Right lobe of liver (tissue), 6 donors: ENCODE measurements around the gene OVOL2. TPM values are rescaled to one million over a fixed set of nuclear protein-coding genes. Genes with fewer than 3 reads are reported as not detected.

Experiments used
- ATAC-seq, 4 donors: fragments of 200-7000 bp; cut with Tn5 transposase; one replicate each; pipeline ENCODE4 v1.9.1; 2020; ENCODE audit warnings: mild to moderate bottlenecking in 4 of 4, moderate library complexity in 4 of 4
- DNase-seq, 3 donors: peaks; one replicate each; pipeline ENCODE4 v3.0.0-alpha.2; 2020
- H3K27ac ChIP-seq, 3 donors: fragments of 200-600 bp; one replicate each; pipeline ENCODE4 v1.8.0; 2022
- H3K27me3 ChIP-seq, 2 donors: fragments of 200-600 bp; one replicate each; pipeline ENCODE4 v1.8.0; 2022
- H3K36me3 ChIP-seq, 4 donors: fragments of 200-600 bp; sonication (generic) in 1 of 4; one replicate each; pipeline versions ENCODE4 v1.5.1 to v1.8.0; 2017 to 2022; ENCODE audit warnings: control low read depth in 1 of 4
- H3K4me1 ChIP-seq, 4 donors: fragments of 200-600 bp; sonication (generic) in 1 of 4; one replicate each; pipeline versions ENCODE4 v1.5.1 to v1.8.0; 2017 to 2022; ENCODE audit warnings: control low read depth in 1 of 4
- H3K4me3 ChIP-seq, 3 donors: fragments of 200-600 bp; one replicate each; pipeline ENCODE4 v1.8.0; 2022
- H3K9me3 ChIP-seq, 4 donors: fragments of 200-600 bp; sonication (generic) in 1 of 4; one replicate each; pipeline versions ENCODE4 v1.5.1 to v1.8.0; 2017 to 2022; ENCODE audit warnings: control low read depth in 1 of 4
- POLR2A ChIP-seq: fragments of 450-650 bp; IDR thresholded peaks from one replicate; pipeline ENCODE4 v1.6.1; 2017; ENCODE audit warnings: antibody characterized with exemption, mild to moderate bottlenecking
- WGBS: methylation state at CpG from one replicate; pipeline ENCODE4 v1.1.6; 2018; ENCODE audit warnings: low coverage, low lambda C conversion rate; ENCODE audit not compliant: insufficient coverage; ENCODE audit errors: missing lambda C conversion rate; 5-methylcytosine and 5-hydroxymethylcytosine counted together
- intact Hi-C, 2 donors: fragments of 100-400 bp; cut with DNase I; formaldehyde crosslinking; loops; one replicate each; pipeline versions ENCODE4 v1.11.2 to v1.14.1; 2022
- total RNA-seq, 6 experiments: library from RNA; depleted of rRNA in 2 of 6; stranded (reverse); fragments of >200 nt in 2 of 6; fragmentation: NEBNext Ultra II Directional in 3 of 6; extraction: Animal tissue kit (Norgen Biotek cat#: 25700) in 3 of 6; gene quantifications; one replicate each; pipeline versions ENCODE4 v1.1.0 to v1.2.4, GENCODE V29; 2016 to 2023
- TF ChIP-seq, protein P1 (sequence below), 4 donors: fragments of 200-600 bp in 3 of 4; fragments of 450-650 bp in 1 of 4; IDR thresholded peaks; one replicate each; pipeline versions ENCODE4 v1.5.1 to v1.8.0; 2016 to 2022; ENCODE audit warnings: antibody characterized with exemption in 4 of 4, mild to moderate bottlenecking in 2 of 4
- donor health status: DM: no; HTN: yes; CAD: no.
- donor health status: DM: no; HTN: no; CAD: no.
- donor health status: DM: no; HTN: no; CAD: no.
- donor health status: DM: no; HTN: yes; CAD: no.
- donor health status: DM: no; HTN: yes; CAD: no.

The OVOL2 gene
- total RNA-seq, 6 experiments from 2014 or later, result 0.25 TPM; not detected in 5

DNA sequence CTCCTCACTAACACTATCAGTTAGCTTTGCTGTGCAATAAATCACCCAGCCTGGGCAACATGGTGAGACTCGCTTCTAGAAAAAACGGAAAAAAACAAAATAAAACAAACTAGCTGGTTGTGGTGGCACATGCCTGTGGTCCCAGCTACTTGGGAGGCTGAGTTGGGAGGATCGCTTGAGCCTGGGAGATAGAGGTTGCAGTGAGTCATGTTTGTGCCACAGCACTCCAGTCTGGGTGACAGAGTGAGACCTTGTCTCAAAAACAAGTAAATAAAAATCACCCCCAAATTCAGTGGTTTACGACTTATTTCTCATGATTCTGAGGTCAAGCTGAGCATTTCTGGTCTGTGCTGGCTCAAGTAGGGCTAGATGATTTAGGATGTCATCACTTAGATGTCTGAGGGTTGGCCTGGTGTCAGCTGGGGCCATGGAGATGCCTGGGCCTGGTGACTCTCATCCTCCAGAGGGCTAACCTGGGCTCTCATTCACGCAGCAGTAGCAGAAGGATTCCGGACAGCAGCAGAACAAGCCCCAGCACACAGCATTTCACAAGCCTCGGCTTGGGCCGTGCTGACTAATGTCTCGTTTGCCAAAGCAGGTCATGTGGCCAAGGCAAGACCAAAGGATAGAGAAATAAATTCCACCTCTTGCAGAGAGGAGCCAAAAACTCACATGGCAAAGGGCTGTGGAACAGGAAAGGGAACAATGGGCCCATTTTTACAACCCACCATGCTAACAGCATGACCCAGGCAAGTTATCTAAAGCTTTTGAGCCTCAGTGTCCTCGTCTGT is 56.4 kb downstream of the OVOL2 start:
- H3K36me3 ChIP-seq, result no peaks in the 10 kb centered on the region
- ATAC-seq, result peak; percentile 95 to 98 (median 97)
- H3K9me3 ChIP-seq, result no peaks in the 10 kb centered on the region
- H3K4me1 ChIP-seq, result peaks cover 0 to 17% (median 0%) of the 10 kb centered on the region in 4 donors
- WGBS, result 50% methylated on average over 9 of the region's 10 CpGs
- peak; percentile 69 to 86 (median 84) for DNase-seq
- intact Hi-C loops, result no loop called here
- no peak overlapping the region for H3K27ac ChIP-seq
- no peak for TF ChIP-seq POLR2A
- TF ChIP-seq, protein P1, sequence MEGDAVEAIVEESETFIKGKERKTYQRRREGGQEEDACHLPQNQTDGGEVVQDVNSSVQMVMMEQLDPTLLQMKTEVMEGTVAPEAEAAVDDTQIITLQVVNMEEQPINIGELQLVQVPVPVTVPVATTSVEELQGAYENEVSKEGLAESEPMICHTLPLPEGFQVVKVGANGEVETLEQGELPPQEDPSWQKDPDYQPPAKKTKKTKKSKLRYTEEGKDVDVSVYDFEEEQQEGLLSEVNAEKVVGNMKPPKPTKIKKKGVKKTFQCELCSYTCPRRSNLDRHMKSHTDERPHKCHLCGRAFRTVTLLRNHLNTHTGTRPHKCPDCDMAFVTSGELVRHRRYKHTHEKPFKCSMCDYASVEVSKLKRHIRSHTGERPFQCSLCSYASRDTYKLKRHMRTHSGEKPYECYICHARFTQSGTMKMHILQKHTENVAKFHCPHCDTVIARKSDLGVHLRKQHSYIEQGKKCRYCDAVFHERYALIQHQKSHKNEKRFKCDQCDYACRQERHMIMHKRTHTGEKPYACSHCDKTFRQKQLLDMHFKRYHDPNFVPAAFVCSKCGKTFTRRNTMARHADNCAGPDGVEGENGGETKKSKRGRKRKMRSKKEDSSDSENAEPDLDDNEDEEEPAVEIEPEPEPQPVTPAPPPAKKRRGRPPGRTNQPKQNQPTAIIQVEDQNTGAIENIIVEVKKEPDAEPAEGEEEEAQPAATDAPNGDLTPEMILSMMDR (IDR thresholded peaks at IDR 0.05), result peak in 1 of 4 donors; percentile 3
- H3K4me3 ChIP-seq, result no peak overlapping the region
- no peaks in the 10 kb centered on the region for H3K27me3 ChIP-seq

DNA sequence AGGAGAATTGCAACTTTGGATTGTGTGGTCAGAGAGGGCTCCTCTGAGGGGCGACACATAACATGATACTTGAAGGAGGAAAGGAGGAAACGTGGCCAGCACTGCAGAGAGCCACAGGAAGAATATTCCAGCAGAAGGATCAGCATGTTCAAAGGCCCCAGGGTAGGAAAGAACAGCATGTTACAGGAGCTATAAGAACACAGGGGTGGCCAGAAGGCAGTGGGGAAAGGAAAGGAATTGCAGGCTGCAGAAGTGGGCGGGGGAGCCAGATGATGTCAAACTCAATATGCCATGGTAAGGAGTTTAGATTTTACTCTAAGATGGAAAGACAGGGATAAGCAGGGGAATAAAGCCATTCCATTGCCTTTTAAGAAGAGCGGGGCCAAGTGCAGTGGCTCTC is 58.1 kb downstream of the OVOL2 start:
- Histone ChIP-seq H3K4me3 (no peak overlapping the region), H3K9me3 (no peaks in the 10 kb centered on the region), H3K36me3 (no peaks in the 10 kb centered on the region), H3K27ac (no peak overlapping the region), H3K4me1 (peaks cover 0 to 13% (median 0%) of the 10 kb centered on the region in 4 donors), H3K27me3 (no peaks in the 10 kb centered on the region)
- DNase-seq (no peak), ATAC-seq (no peak)
- 81% methylated on average over 4 of the region's 4 CpGs for WGBS
- no peak for TF ChIP-seq POLR2A
- TF ChIP-seq, protein P1 (IDR thresholded peaks at IDR 0.05), result no peak
- intact Hi-C loops, result no loop called here

DNA sequence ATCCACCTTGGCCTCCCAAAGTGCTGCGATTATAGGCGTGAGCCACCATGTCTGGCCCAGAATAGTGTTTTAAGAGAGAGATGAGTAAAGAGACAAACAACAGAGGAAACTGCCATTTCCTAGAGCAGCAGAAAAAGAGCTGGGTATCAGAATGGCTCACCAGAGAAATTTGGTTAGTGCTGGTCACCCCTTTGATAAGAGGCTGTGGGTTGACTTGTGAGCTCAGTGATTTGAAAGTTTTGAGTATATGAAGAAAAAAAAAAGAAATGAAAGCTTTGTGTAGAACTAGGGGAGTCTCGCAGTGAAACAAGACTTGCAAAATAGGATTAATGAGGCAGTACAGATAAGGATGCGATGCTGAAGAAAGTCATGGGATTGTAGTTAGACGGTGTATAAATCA is 59.3 kb downstream of the OVOL2 start:
- DNase-seq (no peak), ATAC-seq (no peak)
- H3K36me3 ChIP-seq, result no peaks in the 10 kb centered on the region
- H3K4me1 ChIP-seq, result peaks cover 0 to 13% (median 0%) of the 10 kb centered on the region in 4 donors
- H3K27ac ChIP-seq, result no peak overlapping the region
- intact Hi-C loops, result no loop called here
- no peak overlapping the region for H3K4me3 ChIP-seq
- TF ChIP-seq, protein P1 (IDR thresholded peaks at IDR 0.05), result no peak
- TF ChIP-seq POLR2A, result no peak
- H3K9me3 ChIP-seq, result no peaks in the 10 kb centered on the region
- no peaks in the 10 kb centered on the region for H3K27me3 ChIP-seq
- WGBS, result 90% methylated on average over 5 of the region's 5 CpGs

DNA sequence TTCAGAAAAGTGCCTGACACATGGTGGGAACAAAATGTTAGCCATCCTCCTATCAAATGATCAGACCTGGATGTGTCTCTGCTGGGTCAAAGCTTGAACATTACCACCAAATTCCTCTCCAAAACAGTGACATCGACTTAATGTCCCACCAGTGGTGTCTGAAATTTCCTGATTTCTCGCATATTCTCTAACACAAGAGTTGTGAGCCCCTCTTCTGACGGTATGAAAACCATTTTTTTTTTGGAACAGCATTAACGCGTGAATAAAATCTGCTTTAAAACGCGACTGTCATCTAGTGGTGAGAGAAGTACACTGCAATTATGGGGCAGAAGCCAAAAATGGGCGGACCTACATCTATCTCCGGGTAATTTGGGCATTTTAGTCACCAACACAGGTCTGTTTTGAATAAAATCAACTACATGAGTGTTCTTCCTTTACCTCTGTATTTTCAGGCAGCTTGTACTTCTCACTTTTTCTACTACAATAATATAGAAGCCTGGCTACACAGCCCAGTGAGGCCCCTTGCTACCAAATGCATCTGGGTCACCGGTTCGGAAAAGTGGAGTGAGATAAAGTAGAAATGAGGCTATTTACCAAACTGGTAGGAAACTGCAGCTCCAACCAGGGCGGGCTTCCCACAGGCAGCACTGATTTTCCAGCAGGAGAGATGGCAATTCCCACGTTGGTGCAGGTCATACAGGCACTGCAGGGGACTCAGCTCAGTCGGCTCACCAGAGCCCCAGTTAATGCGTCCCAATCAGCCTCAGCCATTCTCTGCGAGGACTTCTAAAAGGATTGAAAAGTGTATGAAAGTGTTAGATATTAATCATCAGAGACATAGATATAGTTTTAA is 61.5 kb downstream of the OVOL2 start:
- ATAC-seq (peak; percentile 76 to 90 (median 84)), DNase-seq (no peak)
- TF ChIP-seq, protein P1 (IDR thresholded peaks at IDR 0.05), result peak; percentile 93 to 97 (median 96)
- TF ChIP-seq POLR2A, result no peak
- Histone ChIP-seq H3K4me1 (peaks cover 0 to 6% (median 0%) of the 10 kb centered on the region in 4 donors), H3K36me3 (no peaks in the 10 kb centered on the region), H3K27me3 (no peaks in the 10 kb centered on the region), H3K9me3 (no peaks in the 10 kb centered on the region), H3K4me3 (no peak overlapping the region), H3K27ac (no peak overlapping the region)
- 18% methylated on average over 16 of the region's 16 CpGs for WGBS
- intact Hi-C loops, result no loop called here
